Naive thymus-derived CD8-positive, alpha-beta T cell (primary cell): ENCODE measurements around the gene NR0B2. TPM values are rescaled to one million over a fixed set of nuclear protein-coding genes. Genes with fewer than 3 reads are reported as not detected.

Experiments
- ATAC-seq, 2 donors: fragments of 150-1000 bp; cut with Tn5 transposase in 1 of 2; sonication (Bioruptor Pico), chemical (Tn5 transposase) in 1 of 2; 1 replicate in 1 of 2; 2 replicates in 1 of 2; pipeline ENCODE4 v1.10.0; 2021; ENCODE audit warnings: mild to moderate bottlenecking in 2 of 2, moderate library complexity in 2 of 2
- POLR2A ChIA-PET: fragments of 350-600 bp; sonication (Branson Sonifier 250); formaldehyde crosslinking; loops from one replicate; lab custom pipeline; 2021; ENCODE audit warnings: antibody characterized with exemption; lab: Charles Lee
- DNase-seq, 10 donors: peaks; one replicate each; pipeline versions ENCODE4 v3.0.0 to v3.0.0-alpha.2; 2020 to 2022
- H3K27ac Mint-ChIP-seq, 10 donors: one replicate each; pipeline ENCODE4 v1.8.0; 2020 to 2022; ENCODE audit warnings: mild to moderate bottlenecking in 10 of 10, mixed read lengths in 10 of 10, moderate library complexity in 4 of 10, inconsistent platforms in 1 of 10
- H3K27me3 Mint-ChIP-seq, 5 donors: one replicate each; pipeline ENCODE4 v1.8.0; 2021 to 2022; ENCODE audit warnings: mixed read lengths in 5 of 5
- H3K36me3 Mint-ChIP-seq, 3 donors: one replicate each; pipeline ENCODE4 v1.8.0; 2020 to 2022; ENCODE audit warnings: mixed read lengths in 3 of 3, mild to moderate bottlenecking in 2 of 3, inconsistent platforms in 1 of 3
- H3K4me1 Mint-ChIP-seq, 4 donors: one replicate each; pipeline ENCODE4 v1.8.0; 2021 to 2022; ENCODE audit warnings: mixed read lengths in 4 of 4
- H3K4me3 Mint-ChIP-seq, 10 donors: one replicate each; pipeline ENCODE4 v1.8.0; 2020 to 2022; ENCODE audit warnings: mild to moderate bottlenecking in 10 of 10, mixed read lengths in 10 of 10, moderate library complexity in 6 of 10, inconsistent platforms in 1 of 10
- H3K9me3 Mint-ChIP-seq, 9 donors: one replicate each; pipeline ENCODE4 v1.8.0; 2020 to 2022; ENCODE audit warnings: mixed read lengths in 9 of 9, mild to moderate bottlenecking in 3 of 9, inconsistent platforms in 1 of 9, moderate library complexity in 1 of 9
- polyA plus RNA-seq, 3 donors: library from polyadenylated mRNA; unstranded; fragments of 300-500 nt; fragmentation: Illumina TruSeq; gene quantifications; one replicate each; pipeline ENCODE4 v1.2.3, GENCODE V29; 2021
- total RNA-seq, 8 experiments: library from RNA in 2 of 8; stranded (reverse) in 2 of 8; gene quantifications; one replicate each; pipeline ENCODE4 v1.2.3 and lab custom pipeline; 2021 to 2026

The NR0B2 gene, protein sequence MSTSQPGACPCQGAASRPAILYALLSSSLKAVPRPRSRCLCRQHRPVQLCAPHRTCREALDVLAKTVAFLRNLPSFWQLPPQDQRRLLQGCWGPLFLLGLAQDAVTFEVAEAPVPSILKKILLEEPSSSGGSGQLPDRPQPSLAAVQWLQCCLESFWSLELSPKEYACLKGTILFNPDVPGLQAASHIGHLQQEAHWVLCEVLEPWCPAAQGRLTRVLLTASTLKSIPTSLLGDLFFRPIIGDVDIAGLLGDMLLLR
- not detected for total RNA-seq
- under 1 TPM in 1 of 3 donors, not detected in 2; 0.18 TPM for polyA plus RNA-seq
- total RNA-seq (lab: John Stamatoyannopoulos, UW): 0 to 0.07 (median 0) reads per million in 6 experiments

DNA sequence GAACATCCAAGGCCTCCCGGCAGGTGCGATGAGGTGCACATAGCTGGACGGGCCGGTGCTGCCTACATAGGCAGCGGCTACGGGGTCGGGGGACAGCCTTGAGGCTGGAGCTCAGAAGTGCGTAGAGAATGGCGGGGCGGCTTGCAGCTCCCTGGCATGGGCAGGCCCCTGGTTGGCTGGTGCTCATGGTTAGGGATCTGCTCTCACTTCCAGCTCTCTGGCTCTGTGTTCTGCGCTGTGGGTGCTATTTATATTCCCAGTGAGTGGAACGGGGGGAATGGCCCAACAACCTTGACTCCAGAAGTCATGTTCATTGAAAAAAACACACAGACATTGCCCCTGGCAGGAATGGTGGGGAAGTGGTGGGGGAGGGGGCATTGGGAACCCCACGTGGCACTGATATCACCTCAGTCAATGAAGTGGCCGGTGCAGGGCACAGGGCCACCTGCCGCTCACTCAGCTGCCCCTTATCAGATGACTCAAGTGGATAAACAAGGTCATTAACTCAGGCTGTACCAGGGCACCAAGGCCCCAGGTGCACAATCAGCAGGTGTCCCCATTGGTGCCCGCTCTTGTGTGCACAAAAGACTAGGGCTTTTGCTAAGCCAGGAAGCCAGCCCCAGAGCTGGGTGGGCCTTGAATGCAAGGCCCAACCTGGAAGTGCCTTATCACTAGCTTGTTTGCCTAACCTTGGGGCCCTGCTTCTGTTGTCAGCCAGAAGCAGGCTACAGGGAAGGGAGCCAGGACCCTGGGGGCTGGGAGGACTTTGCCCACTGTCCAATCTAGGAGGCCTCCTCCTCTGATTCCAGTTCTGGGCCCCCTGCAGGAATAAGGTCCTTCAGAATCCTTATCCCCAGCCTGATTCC, at the start of gene NR0B2:
NR0B2 (minus strand) TSS at position 222 of the 866 bp plus-strand sequence; CDS start at position 187, 35 bp downstream.
- Mint-ChIP-seq H3K9me3 (no peaks in the 10 kb centered on the region), H3K4me3 (no peak within 1 kb of the TSS), H3K36me3 (no peaks in the 10 kb centered on the region), H3K27me3 (peaks cover 0 to 2% (median 0%) of the 10 kb centered on the region in 5 donors), H3K4me1 (peaks cover 0 to 4% (median 0%) of the 10 kb centered on the region in 4 donors), H3K27ac (peak within 1 kb of the TSS in 1 of 10 donors; percentile 62)
- DNase-seq (no peak), ATAC-seq (no peak)
- POLR2A ChIA-PET: interaction anchor here (0.7 to 1.5 kb wide), 2 partner anchors 27 to 413 kb away, joined by 3 read pairs; no protein-coding TSS in a partner anchor

DNA sequence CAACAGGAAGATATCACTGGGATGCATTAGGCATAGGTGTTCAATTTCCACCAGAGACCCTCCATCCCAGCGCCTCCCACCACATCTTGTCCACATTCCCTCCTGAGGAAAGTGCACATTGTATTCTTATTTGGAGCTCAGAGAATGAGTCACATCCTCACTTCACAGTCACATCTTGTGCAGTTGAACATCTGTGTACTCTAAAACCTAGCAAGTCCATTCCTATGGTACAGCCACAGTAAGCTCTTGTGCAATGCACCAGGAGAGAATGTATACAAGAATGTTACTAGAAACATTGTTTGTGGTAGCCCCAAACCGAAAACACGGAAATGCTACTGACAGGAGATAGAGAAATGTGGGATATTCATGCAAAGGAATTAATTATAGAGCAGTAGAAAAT, 48.1 kb upstream of the NR0B2 start:
- DNase-seq: no peak
- peak overlapping the region in 4 of 10 donors; percentile 3 to 90 (median 44) for H3K4me3 Mint-ChIP-seq

DNA sequence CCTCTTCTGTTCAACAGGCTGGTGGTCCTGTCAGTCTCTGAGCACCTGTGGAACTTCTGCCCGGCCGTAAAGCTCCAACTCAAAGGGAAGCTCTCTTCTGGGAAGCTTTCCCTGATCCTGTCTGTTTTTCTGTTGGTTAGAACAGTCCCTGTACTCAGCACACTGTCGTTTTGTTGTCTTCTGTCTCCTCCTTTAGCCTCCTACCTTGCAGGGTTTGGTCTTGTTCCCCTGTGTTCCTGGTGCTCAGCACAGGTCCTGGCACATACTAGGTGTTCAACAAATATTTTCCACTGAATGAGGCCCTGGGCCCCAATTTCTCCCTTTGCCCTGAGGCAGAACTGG, 46.8 kb upstream of the NR0B2 start:
- H3K27me3 Mint-ChIP-seq: peaks cover 2 to 29% (median 16%) of the 10 kb centered on the region in 5 donors
- H3K36me3 Mint-ChIP-seq: peaks cover 0 to 5% (median under 1%) of the 10 kb centered on the region in 3 donors
- POLR2A ChIA-PET: interaction anchor here (0.8 to 1.0 kb wide), 2 partner anchors 13 to 37 kb away, joined by 3 to 5 read pairs; no protein-coding TSS in a partner anchor
- peak in 1 of 2 donors; percentile 9 for ATAC-seq
- DNase-seq: no peak
- H3K4me1 Mint-ChIP-seq: peaks cover 3 to 12% (median 9%) of the 10 kb centered on the region in 4 donors
- H3K9me3 Mint-ChIP-seq: no peaks in the 10 kb centered on the region
- peak overlapping the region; percentile 74 to 90 (median 85) for H3K4me3 Mint-ChIP-seq
- H3K27ac Mint-ChIP-seq: peak overlapping the region in 9 of 10 donors; percentile 19 to 91 (median 75)

More for the DNA sequence above, 48.1 kb upstream of the NR0B2 start:
- POLR2A ChIA-PET: no interaction called here
- H3K27ac Mint-ChIP-seq: peak overlapping the region in 1 of 10 donors; percentile 9
- H3K36me3 Mint-ChIP-seq: no peaks in the 10 kb centered on the region
- peaks cover 3 to 12% (median 9%) of the 10 kb centered on the region in 4 donors for H3K4me1 Mint-ChIP-seq
- H3K27me3 Mint-ChIP-seq: peaks cover 5 to 41% (median 24%) of the 10 kb centered on the region in 5 donors
- H3K9me3 Mint-ChIP-seq: no peaks in the 10 kb centered on the region
- ATAC-seq: no peak

DNA sequence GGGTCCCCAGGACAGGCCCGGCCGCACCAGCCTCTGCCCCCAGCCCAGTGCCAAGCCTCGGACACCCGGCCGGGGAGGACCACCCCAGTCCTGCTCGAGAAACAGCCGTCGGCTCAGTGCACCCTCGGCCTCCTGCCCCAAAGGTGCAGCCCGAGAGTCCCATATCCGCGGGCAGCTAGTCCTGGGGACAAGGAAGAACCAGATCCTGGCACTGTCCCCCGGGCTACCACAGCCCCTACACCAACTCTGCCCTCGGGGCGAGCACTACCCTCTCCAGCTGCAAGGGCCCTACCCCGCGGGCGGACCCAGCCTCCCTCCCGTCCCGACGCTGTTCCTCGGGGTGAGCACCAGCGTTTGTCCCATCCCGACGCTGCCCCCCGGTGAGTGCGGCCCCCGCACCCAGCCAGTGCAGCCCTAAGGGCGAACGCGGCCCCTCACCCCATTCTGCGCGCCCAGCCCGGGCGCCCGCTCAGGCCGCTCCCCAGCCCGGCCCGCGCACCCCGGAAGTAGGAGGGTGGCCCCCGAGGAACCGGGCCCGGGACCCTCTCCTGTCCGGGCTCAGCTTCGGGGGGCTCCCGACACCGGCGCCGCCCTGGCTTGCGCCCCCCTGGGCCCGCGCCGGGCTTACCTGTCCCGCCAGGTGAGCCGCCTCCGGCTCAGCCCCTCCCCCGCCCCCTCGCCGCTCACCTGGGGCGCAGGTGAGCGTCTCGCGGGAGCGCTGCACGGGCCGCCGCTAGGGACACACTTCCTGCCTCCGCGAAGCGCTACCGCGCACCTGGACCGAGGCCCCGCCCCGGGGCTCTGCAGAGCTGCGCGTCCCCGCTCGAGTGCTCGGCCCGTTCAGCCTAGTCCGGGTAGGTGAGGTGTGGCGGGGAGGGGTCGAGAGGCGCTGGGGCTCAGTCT, 46.2 kb upstream of the NR0B2 start, which contains the start of gene KDF1:
KDF1 (minus strand) TSS at position 747 of the 903 bp plus-strand sequence. CDS start 8,088 bp downstream, outside the sequence.
- ATAC-seq (peak; percentile 93 to 96), DNase-seq (peak; percentile 44 to 80 (median 60))
- Mint-ChIP-seq H3K27ac (peak within 1 kb of the TSS in 9 of 10 donors; percentile 19 to 91 (median 75)), H3K36me3 (peaks cover 0 to 5% (median 3%) of the 10 kb centered on the region in 3 donors), H3K27me3 (peaks cover 1 to 29% (median 16%) of the 10 kb centered on the region in 5 donors), H3K4me3 (peak within 1 kb of the TSS; percentile 74 to 90 (median 85)), H3K4me1 (peaks cover 3 to 12% (median 9%) of the 10 kb centered on the region in 4 donors), H3K9me3 (no peaks in the 10 kb centered on the region)
- POLR2A ChIA-PET: interaction anchor here (0.7 to 1.1 kb wide), 4 partner anchors 13 to 79 kb away, joined by 3 to 5 read pairs (median 4); partner anchors contain the start of gene NUDC

DNA sequence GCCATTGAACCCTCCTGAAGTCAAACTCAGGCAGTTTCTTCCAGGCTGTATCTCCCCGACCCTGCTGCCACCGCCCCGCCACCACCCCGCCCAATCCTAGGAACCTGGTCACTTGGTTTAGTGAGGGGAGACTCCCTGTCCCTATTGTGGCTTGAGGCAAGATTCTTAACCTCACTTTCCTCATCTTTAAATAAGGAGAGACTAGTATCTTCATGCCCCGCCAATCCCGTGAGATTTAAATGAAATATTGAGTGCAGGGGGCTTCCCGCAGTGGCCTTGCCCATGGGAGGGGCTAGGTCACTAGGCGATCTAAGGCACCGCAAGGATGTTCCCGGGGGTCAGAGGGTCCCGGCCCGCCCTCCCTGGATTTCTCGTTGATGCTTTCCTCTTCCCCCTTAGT, 45.5 kb upstream of the NR0B2 start:
- no peak for ATAC-seq
- Mint-ChIP-seq H3K4me3 (peak overlapping the region in 9 of 10 donors; percentile 56 to 83 (median 68)), H3K36me3 (peaks cover 0 to 5% (median 3%) of the 10 kb centered on the region in 3 donors), H3K27ac (peak overlapping the region in 1 of 10 donors; percentile 13), H3K9me3 (no peaks in the 10 kb centered on the region), H3K27me3 (peaks cover 0 to 24% (median 10%) of the 10 kb centered on the region in 5 donors), H3K4me1 (peaks cover 3 to 12% (median 9%) of the 10 kb centered on the region in 4 donors)
- no peak for DNase-seq
- POLR2A ChIA-PET: interaction anchor here (0.7 to 1.1 kb wide), 3 partner anchors 31 to 78 kb away, joined by 3 to 4 read pairs (median 3); partner anchors contain the start of gene NUDC

DNA sequence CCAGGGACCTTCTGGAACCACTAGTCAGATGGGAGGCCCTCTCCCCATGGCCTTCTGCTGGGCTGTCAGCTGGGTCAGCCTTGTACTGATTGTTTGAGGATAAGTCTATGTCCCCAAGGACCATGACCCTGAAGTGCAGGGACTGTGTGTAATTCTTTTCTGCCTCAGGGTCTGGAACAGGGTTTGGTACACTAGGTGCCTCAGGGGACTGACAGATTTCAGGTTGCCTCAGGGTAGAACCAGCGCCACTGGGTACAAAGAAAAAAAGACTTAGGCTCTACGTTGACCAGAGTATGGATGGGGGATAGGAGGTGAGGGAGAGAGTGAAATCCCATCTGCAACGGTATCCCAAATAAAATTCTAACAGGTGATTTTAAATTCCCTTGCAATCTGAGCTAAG, 43.5 kb upstream of the NR0B2 start:
- DNase-seq (no peak), ATAC-seq (no peak)
- peaks cover 0 to 18% (median 11%) of the 10 kb centered on the region in 3 donors for H3K36me3 Mint-ChIP-seq
- H3K27ac Mint-ChIP-seq: no peak overlapping the region
- POLR2A ChIA-PET: interaction anchor here (0.5 to 1.0 kb wide), 2 partner anchors 72 to 156 kb away, joined by 3 to 4 read pairs; no protein-coding TSS in a partner anchor
- no peaks in the 10 kb centered on the region for H3K9me3 Mint-ChIP-seq
- peaks cover 3 to 12% (median 9%) of the 10 kb centered on the region in 4 donors for H3K4me1 Mint-ChIP-seq
- H3K4me3 Mint-ChIP-seq: peak overlapping the region in 2 of 10 donors; percentile 43 to 69
- peaks cover 0 to 20% (median 1%) of the 10 kb centered on the region in 5 donors for H3K27me3 Mint-ChIP-seq

DNA sequence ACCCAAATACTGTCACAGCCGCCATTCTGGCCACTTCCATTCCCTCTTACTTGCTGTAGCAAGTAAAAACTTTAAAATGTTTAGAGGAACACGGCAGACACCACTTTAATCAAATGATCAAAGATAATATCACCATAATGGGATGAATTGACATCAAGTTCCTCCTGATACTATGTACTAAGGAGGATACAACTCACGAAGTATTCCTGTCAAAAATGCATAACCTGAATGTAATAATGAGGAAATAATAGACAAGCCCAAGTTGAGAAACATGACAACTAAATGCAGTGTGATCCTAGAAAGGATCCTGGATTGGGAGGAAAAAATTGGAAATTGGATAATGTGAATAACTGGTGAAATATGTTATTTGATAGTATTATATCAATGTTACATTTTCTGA, 42.5 kb upstream of the NR0B2 start:
- H3K36me3 Mint-ChIP-seq: peaks cover 0 to 24% (median 15%) of the 10 kb centered on the region in 3 donors
- POLR2A ChIA-PET: no interaction called here
- H3K4me3 Mint-ChIP-seq: no peak overlapping the region
- no peak for ATAC-seq
- no peak overlapping the region for H3K27ac Mint-ChIP-seq
- peaks cover 0 to 14% (median 0%) of the 10 kb centered on the region in 5 donors for H3K27me3 Mint-ChIP-seq
- no peaks in the 10 kb centered on the region for H3K9me3 Mint-ChIP-seq
- no peak for DNase-seq
- peaks cover 3 to 12% (median 9%) of the 10 kb centered on the region in 4 donors for H3K4me1 Mint-ChIP-seq

DNA sequence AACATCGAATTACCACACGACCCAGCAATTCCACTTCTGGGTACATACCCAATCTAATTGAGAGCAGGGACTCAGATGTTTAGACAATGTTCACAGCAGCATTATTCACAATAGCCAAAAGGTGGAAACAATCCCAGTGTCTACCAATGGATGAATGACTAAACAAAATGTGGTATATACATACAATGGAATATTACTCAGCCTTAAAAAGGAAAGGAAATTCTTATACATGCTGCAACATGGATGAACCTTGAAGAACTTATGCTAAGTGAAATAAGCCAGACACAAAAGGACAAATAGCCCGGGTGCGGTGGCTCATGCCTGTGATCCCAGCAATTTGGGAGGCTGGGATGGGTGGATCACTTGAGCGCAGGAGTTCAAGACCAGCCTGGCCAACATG, 39.6 kb upstream of the NR0B2 start:
- Mint-ChIP-seq H3K4me3 (no peak overlapping the region), H3K4me1 (peaks cover 0 to 5% (median 0%) of the 10 kb centered on the region in 4 donors), H3K27me3 (peaks cover 0 to 7% (median 0%) of the 10 kb centered on the region in 5 donors), H3K9me3 (no peaks in the 10 kb centered on the region), H3K27ac (no peak overlapping the region), H3K36me3 (peaks cover 0 to 34% (median 15%) of the 10 kb centered on the region in 3 donors)
- ATAC-seq: no peak
- DNase-seq: no peak
- POLR2A ChIA-PET: no interaction called here

DNA sequence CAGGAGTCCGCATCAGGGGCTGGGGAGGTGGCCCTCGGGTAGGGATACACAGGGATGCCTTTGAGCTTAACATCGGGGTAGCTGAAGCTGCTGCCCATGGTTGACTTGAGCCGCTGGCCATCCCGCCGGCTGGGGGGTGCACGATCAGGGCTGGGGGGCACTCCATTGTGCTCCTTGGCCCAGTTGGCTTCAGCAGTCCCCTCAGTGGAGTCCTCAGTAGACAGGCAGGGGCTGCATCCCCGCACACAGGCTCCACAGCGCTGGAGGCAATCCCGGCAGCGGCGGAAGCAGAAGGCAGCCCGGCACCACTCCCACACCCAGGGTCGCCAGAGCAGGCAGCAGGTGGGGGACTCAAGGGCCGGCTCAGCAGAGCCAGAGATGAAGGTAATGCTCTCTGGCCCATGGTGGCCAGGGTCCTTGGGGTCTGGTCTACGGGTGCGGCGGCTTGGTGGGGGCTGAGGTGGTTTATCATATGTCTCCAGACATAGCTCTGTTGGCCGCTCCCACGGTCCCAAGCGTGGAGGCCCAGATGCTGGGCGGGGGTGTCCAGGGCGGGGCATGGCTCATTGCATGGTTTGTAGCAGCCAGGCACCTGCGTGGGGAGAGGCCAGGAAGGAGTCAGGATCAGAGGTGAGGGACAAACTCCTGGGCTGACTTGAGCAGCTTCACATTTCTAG, 38.2 kb upstream of the NR0B2 start:
- H3K36me3 Mint-ChIP-seq: peaks cover 0 to 37% (median 15%) of the 10 kb centered on the region in 3 donors
- no peaks in the 10 kb centered on the region for H3K9me3 Mint-ChIP-seq
- ATAC-seq (no peak), DNase-seq (no peak)
- H3K27ac Mint-ChIP-seq: no peak overlapping the region
- H3K27me3 Mint-ChIP-seq: peaks cover 0 to 3% (median 0%) of the 10 kb centered on the region in 5 donors
- no peak overlapping the region for H3K4me3 Mint-ChIP-seq
- POLR2A ChIA-PET: no interaction called here
- H3K4me1 Mint-ChIP-seq: peaks cover 0 to 5% (median 0%) of the 10 kb centered on the region in 4 donors

DNA sequence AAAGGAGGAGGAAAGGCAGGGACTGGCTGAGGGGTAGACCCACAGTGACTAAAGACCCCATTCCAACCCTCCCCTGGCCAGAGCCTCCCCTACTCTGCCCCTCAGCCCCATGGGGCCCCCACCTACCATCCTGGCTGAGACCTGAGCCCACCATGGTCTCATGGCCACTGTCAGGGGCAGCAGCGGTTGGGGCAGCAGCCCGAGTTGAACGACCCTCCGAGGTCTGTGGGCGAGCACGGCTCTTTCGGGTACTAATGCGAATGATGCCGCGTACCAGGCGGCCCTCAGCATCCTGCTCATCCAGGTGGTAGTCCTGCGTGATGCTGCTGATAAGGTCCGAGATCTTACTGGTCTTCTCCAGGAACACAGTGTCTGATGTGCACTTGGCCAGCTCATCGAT, 37.4 kb upstream of the NR0B2 start:
- Mint-ChIP-seq H3K4me1 (peaks cover 0 to 5% (median 0%) of the 10 kb centered on the region in 4 donors), H3K27ac (no peak overlapping the region), H3K9me3 (no peaks in the 10 kb centered on the region), H3K36me3 (peaks cover 0 to 43% (median 14%) of the 10 kb centered on the region in 3 donors), H3K4me3 (no peak overlapping the region), H3K27me3 (peaks cover 0 to 2% (median 0%) of the 10 kb centered on the region in 5 donors)
- POLR2A ChIA-PET: no interaction called here
- no peak for ATAC-seq
- no peak for DNase-seq

DNA sequence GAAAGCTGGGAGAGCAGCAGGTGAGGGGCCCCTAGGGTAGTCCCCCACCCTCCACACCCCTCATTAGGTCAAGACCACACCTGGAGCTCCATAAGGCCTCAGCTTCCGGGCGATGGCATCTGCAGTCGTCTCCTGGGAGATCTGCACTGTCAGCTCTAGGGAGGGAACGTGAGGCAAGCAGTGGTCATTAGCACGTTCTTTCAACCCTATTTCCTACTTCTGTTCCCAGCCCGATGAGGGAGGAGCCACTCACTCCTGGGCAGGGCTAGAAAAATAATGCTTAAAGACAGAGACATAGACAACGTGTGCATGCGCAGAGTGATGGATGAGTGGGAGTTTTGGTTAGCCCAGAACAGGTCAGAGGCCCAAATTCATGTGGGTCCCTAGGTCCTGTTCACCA, 36.8 kb upstream of the NR0B2 start:
- peaks cover 0 to 2% (median 0%) of the 10 kb centered on the region in 5 donors for H3K27me3 Mint-ChIP-seq
- DNase-seq (no peak), ATAC-seq (no peak)
- POLR2A ChIA-PET: no interaction called here
- H3K36me3 Mint-ChIP-seq: peaks cover 0 to 49% (median 13%) of the 10 kb centered on the region in 3 donors
- no peak overlapping the region for H3K4me3 Mint-ChIP-seq
- H3K4me1 Mint-ChIP-seq: peaks cover 0 to 5% (median 0%) of the 10 kb centered on the region in 4 donors
- no peaks in the 10 kb centered on the region for H3K9me3 Mint-ChIP-seq
- H3K27ac Mint-ChIP-seq: peak overlapping the region in 1 of 10 donors; percentile 15
